SK-N-SH treated with all-trans-retinoic acid at 6 μM for 48 hours (cell line): ENCODE data around the gene C16orf54.

Experiments
- ATAC-seq: fragments of 200-7000 bp; cut with Tn5 transposase; 3 replicates; pipeline ENCODE4 v1.9.1; 2020; ENCODE audit warnings: mild to moderate bottlenecking, moderate library complexity
- ARNTL ChIP-seq: fragments of 450-650 bp; formaldehyde crosslinking; IDR thresholded peaks from 2 replicates; pipeline ENCODE4 v1.5.0; 2020; ENCODE audit warnings: low read depth, mild to moderate bottlenecking, moderate library complexity, borderline replicate concordance
- BACH2 ChIP-seq: fragments of 250-450 bp; sonication (Bioruptor Pico); IDR thresholded peaks from 2 replicates; pipeline ENCODE4 v1.9.0; 2021; ENCODE audit warnings: mild to moderate bottlenecking, borderline replicate concordance
- CREB5 ChIP-seq: fragments of 250-450 bp; sonication (Bioruptor Pico); IDR thresholded peaks from 2 replicates; pipeline ENCODE4 v1.5.1; 2020; ENCODE audit warnings: low read depth, mild to moderate bottlenecking, moderate library complexity
- CSDC2 ChIP-seq: fragments of 250-450 bp; sonication (Bioruptor Pico); IDR thresholded peaks from 2 replicates; pipeline ENCODE4 v1.5.0; 2020; ENCODE audit warnings: mild to moderate bottlenecking, moderate library complexity
- ESRRG ChIP-seq: fragments of 250-450 bp; sonication (Bioruptor Pico); IDR thresholded peaks from 2 replicates; pipeline ENCODE4 v1.6.1; 2021; ENCODE audit warnings: mild to moderate bottlenecking
- GLIS3 ChIP-seq: fragments of 250-450 bp; sonication (Bioruptor Pico); IDR thresholded peaks from 2 replicates; pipeline ENCODE4 v1.5.0; 2020; ENCODE audit warnings: mild to moderate bottlenecking, moderate library complexity
- ISL1 ChIP-seq: fragments of 250-450 bp; sonication (Bioruptor Pico); IDR thresholded peaks from 2 replicates; pipeline ENCODE4 v2.1.2; 2022; ENCODE audit warnings: mild to moderate bottlenecking, moderate library complexity
- OSR1 ChIP-seq: fragments of 250-450 bp; sonication (Bioruptor Pico); IDR thresholded peaks from 2 replicates; pipeline ENCODE4 v1.8.0; 2022; ENCODE audit warnings: moderate library complexity, mild to moderate bottlenecking, inconsistent platforms
- POU6F1 ChIP-seq: fragments of 250-450 bp; sonication (Bioruptor Pico); IDR thresholded peaks from 2 replicates; pipeline ENCODE4 v1.8.0; 2021; ENCODE audit warnings: low read depth, mild to moderate bottlenecking, moderate library complexity, borderline replicate concordance
- PPARA ChIP-seq: fragments of 250-450 bp; sonication (Bioruptor Pico); IDR thresholded peaks from 2 replicates; pipeline ENCODE4 v1.5.0; 2020; ENCODE audit warnings: mild to moderate bottlenecking, borderline replicate concordance
- RARB ChIP-seq: fragments of 250-450 bp; sonication (Bioruptor Pico); IDR thresholded peaks from 2 replicates; pipeline ENCODE4 v1.8.0; 2021; ENCODE audit warnings: mild to moderate bottlenecking, moderate library complexity
- TCF4 ChIP-seq: fragments of 250-450 bp; sonication (Bioruptor Pico); IDR thresholded peaks from 2 replicates; pipeline ENCODE4 v1.8.0; 2021; ENCODE audit warnings: mild to moderate bottlenecking, moderate library complexity, borderline replicate concordance
- TSHZ2 ChIP-seq: fragments of 250-450 bp; sonication (Bioruptor Pico); IDR thresholded peaks from 2 replicates; pipeline ENCODE4 v1.5.0; 2020; ENCODE audit warnings: mild to moderate bottlenecking, moderate library complexity
- ZC3H10 ChIP-seq: fragments of 250-450 bp; sonication (Bioruptor Pico); IDR thresholded peaks from 2 replicates; pipeline ENCODE4 v1.5.1; 2021; ENCODE audit warnings: mild to moderate bottlenecking, moderate library complexity
- ZFP3 ChIP-seq: fragments of 250-450 bp; sonication (Bioruptor Pico); IDR thresholded peaks from 2 replicates; pipeline ENCODE4 v1.5.0; 2020; ENCODE audit warnings: mild to moderate bottlenecking, moderate library complexity
- ZFP30 ChIP-seq: fragments of 450-650 bp; formaldehyde crosslinking; IDR thresholded peaks from 2 replicates; pipeline ENCODE4 v1.5.0; 2022; ENCODE audit warnings: mild to moderate bottlenecking, moderate library complexity
- ZNF565 ChIP-seq: fragments of 450-650 bp; formaldehyde crosslinking; conservative IDR thresholded peaks from 2 replicates; pipeline ENCODE4 v1.5.0; 2020; ENCODE audit warnings: low read depth, mild to moderate bottlenecking, moderate library complexity
- ZNF70 ChIP-seq: fragments of 450-650 bp; formaldehyde crosslinking; IDR thresholded peaks from 2 replicates; pipeline ENCODE4 v1.5.0; 2020; ENCODE audit warnings: mild to moderate bottlenecking, moderate library complexity
- ZNF8 ChIP-seq: fragments of 450-650 bp; formaldehyde crosslinking; IDR thresholded peaks from 2 replicates; pipeline ENCODE4 v1.5.0; 2020; ENCODE audit warnings: mild to moderate bottlenecking, moderate library complexity

The C16orf54 gene

GRCh38 chr16:29698484-29699323 is 47.1 kb downstream of the C16orf54 start:
- no peak for TF ChIP-seq PPARA (CRISPR knock-in tag)
- TF ChIP-seq ZFP3 (CRISPR knock-in tag) = no peak
- TF ChIP-seq TSHZ2 (CRISPR knock-in tag) = no peak
- no peak for TF ChIP-seq ZNF8 (CRISPR knock-in tag)
- no peak for TF ChIP-seq TCF4 (CRISPR knock-in tag)
- TF ChIP-seq ARNTL (CRISPR knock-in tag) = no peak
- no peak for TF ChIP-seq CSDC2
- no peak for TF ChIP-seq GLIS3 (CRISPR knock-in tag)
- TF ChIP-seq, all 23 proteins: peak for 0
- ATAC-seq = no peak

- TF ChIP-seq ZFP3 (CRISPR knock-in tag) (no peak), TSHZ2 (CRISPR knock-in tag) (no peak), CSDC2 (no peak), ZC3H10 (CRISPR knock-in tag) (no peak), GLIS3 (CRISPR knock-in tag) (no peak), BACH2 (no peak)
- TF ChIP-seq, all 23 proteins: peak for 0
- ATAC-seq = no peak
Measured at GRCh38 chr16:29698042-29698441, 47.7 kb downstream of the C16orf54 start.

- TF ChIP-seq ZC3H10 (CRISPR knock-in tag) = no peak
- TF ChIP-seq ZFP3 (CRISPR knock-in tag) = no peak
- no peak for TF ChIP-seq TCF4 (CRISPR knock-in tag)
- no peak for TF ChIP-seq ZFP30 (CRISPR knock-in tag)
- no peak for TF ChIP-seq POU6F1 (CRISPR knock-in tag)
- TF ChIP-seq ZNF565 (CRISPR knock-in tag) = no peak
- TF ChIP-seq ZNF8 (CRISPR knock-in tag) = no peak
- TF ChIP-seq PPARA (CRISPR knock-in tag) = no peak
- TF ChIP-seq BACH2 = no peak
- TF ChIP-seq ESRRG = no peak
- no peak for TF ChIP-seq RARB (CRISPR knock-in tag)
- no peak for TF ChIP-seq ISL1 (CRISPR knock-in tag)
- TF ChIP-seq ZNF70 (CRISPR knock-in tag) = no peak
- TF ChIP-seq OSR1 = no peak
- TF ChIP-seq CREB5 (CRISPR knock-in tag) = no peak
- TF ChIP-seq ARNTL (CRISPR knock-in tag) = no peak
Measured at GRCh38 chr16:29697391-29697790, 48.4 kb downstream of the C16orf54 start.

More at GRCh38 chr16:29697391-29697790, 48.4 kb downstream of the C16orf54 start:
- no peak for ATAC-seq
